Nasal cavity respiratory epithelium epithelial cell of viscerocranial mucosa (primary cell): ENCODE results near the gene UACA. TPM values are rescaled to one million over a fixed set of nuclear protein-coding genes. Genes with fewer than 3 reads are reported as not detected.

Experiments
- total RNA-seq: library from RNA; depleted of rRNA; stranded (reverse); fragments of >200 nt; gene quantifications from 2 replicates; pipeline ENCODE4 v1.2.3, GENCODE V29; 2014

UACA gene, protein sequence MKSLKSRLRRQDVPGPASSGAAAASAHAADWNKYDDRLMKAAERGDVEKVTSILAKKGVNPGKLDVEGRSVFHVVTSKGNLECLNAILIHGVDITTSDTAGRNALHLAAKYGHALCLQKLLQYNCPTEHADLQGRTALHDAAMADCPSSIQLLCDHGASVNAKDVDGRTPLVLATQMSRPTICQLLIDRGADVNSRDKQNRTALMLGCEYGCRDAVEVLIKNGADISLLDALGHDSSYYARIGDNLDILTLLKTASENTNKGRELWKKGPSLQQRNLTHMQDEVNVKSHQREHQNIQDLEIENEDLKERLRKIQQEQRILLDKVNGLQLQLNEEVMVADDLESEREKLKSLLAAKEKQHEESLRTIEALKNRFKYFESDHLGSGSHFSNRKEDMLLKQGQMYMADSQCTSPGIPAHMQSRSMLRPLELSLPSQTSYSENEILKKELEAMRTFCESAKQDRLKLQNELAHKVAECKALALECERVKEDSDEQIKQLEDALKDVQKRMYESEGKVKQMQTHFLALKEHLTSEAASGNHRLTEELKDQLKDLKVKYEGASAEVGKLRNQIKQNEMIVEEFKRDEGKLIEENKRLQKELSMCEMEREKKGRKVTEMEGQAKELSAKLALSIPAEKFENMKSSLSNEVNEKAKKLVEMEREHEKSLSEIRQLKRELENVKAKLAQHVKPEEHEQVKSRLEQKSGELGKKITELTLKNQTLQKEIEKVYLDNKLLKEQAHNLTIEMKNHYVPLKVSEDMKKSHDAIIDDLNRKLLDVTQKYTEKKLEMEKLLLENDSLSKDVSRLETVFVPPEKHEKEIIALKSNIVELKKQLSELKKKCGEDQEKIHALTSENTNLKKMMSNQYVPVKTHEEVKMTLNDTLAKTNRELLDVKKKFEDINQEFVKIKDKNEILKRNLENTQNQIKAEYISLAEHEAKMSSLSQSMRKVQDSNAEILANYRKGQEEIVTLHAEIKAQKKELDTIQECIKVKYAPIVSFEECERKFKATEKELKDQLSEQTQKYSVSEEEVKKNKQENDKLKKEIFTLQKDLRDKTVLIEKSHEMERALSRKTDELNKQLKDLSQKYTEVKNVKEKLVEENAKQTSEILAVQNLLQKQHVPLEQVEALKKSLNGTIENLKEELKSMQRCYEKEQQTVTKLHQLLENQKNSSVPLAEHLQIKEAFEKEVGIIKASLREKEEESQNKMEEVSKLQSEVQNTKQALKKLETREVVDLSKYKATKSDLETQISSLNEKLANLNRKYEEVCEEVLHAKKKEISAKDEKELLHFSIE (N-terminal part only)
- 24.3 TPM in 2 replicates for total RNA-seq

DNA sequence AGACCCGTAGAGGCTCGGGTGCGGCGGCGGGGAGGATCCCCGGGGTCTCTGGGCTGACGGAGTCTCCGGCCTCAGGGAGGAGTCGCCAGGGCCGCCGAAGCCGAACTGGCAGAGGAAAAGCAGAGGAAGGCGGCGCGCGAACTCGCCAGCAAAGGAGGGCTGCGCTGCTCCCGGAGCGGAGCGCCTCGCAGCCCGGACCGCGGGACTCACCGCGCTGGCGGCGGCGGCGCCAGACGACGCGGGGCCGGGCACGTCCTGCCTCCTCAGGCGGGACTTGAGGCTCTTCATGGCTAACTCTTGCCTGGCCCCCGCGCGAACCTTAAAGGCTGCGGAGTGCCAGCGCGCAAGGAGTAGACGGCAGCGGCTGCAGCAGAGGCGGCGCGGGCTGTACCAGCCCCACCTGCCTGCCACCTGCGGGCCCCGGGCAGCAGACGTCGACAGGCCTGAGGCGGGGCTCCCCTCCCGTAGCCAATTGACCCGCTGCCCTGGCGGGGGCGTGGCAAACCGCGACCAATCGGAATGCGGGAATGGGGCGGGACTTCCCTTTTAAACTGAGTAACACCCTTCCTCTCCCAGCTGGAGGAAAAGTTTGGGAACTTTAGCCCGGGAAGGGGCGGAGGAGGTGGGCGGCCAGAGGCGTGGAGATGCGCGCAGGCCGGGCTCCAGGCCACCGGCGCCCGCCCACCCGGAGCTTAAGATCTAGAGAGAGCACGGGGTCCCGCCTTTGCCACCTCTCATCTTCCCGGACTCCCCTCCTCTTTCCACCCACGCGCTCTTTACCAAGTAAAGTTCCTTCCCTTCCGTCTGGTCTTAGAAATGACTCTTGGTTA is at the start of gene UACA:
TSS of gene UACA (minus strand) at position 439 of the 830 bp plus-strand sequence. CDS start at position 288, 151 bp downstream.

Other genes starting within 250 kb of the UACA start
- 30.5 and 42.7 TPM in 2 replicates for gene LARP6, start 90.6 kb upstream of the UACA start, total RNA-seq
- gene THAP10, start 128.9 kb upstream of the UACA start, total RNA-seq, result 2.4 and 3.3 TPM in 2 replicates
- 9.5 and 13.7 TPM in 2 replicates for gene LRRC49, start 129.3 kb upstream of the UACA start, total RNA-seq